Measurements from ENCODE around the gene APPL2.

DNA sequence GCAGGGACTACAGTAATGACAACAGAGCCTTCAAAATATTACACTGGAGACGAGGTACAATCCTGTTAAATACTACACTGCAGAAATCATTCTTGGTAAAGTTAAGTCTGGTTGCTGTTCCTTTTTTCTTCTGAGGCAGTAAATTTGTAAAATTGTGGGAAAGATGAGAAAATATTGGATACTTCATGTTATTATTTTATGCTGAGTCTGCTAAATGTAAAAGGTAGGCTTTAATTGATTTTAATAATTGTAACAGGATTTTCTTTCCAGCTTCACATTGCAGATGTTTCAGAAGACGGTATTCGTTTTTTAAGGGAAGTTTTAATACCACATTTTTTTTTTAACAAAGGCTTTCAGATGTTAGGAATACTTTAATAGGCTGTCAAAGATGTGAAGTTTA is 65.8 kb downstream of the APPL2 start:
- TF ChIP-seq CTCF (IDR thresholded peaks at IDR 0.05): no peak
- TF ChIP-seq POLR2A (IDR thresholded peaks at IDR 0.05): no peak
